Breast epithelium (tissue), 4 donors: ENCODE measurements around the gene MFAP3L. TPM values are rescaled to one million over a fixed set of nuclear protein-coding genes. Genes with fewer than 3 reads are reported as not detected.
A peak's percentile ranks its signal among the peaks of the same experiment; 100 is the strongest.

Source experiments
- DNase-seq, 2 donors: peaks; one replicate each; pipeline ENCODE4 v3.0.0-alpha.2; 2019; ENCODE audit warnings: low spot score in 2 of 2
- H3K27ac ChIP-seq, 2 donors: fragments of 200-600 bp; sonication (generic) in 1 of 2; one replicate each; pipeline ENCODE4 v1.5.1; 2016 to 2019; ENCODE audit warnings: mild to moderate bottlenecking in 1 of 2
- H3K27me3 ChIP-seq, 2 donors: fragments of 200-600 bp; sonication (generic) in 1 of 2; one replicate each; pipeline versions ENCODE4 v1.5.1 to v1.6.0; 2017 to 2019; ENCODE audit warnings: control low read depth in 1 of 2, mild to moderate bottlenecking in 1 of 2
- H3K36me3 ChIP-seq: fragments of 200-600 bp; one replicate; pipeline ENCODE4 v1.5.1; 2019
- H3K4me1 ChIP-seq, 2 donors: fragments of 200-600 bp; sonication (generic); one replicate each; pipeline ENCODE4 v1.5.1; 2016 to 2019; ENCODE audit warnings: control low read depth in 1 of 2
- H3K4me3 ChIP-seq, 3 donors: fragments of 200-600 bp; sonication (generic); 1 replicate in 2 of 3; 2 replicates in 1 of 3; pipeline ENCODE4 v1.5.1; 2016 to 2019; ENCODE audit warnings: mild to moderate bottlenecking in 3 of 3, moderate library complexity in 2 of 3
- H3K9me3 ChIP-seq, 2 donors: fragments of 200-600 bp; sonication (generic) in 1 of 2; one replicate each; pipeline ENCODE4 v1.5.1; 2016 to 2019; ENCODE audit warnings: control low read depth in 1 of 2
- CTCF ChIP-seq, 3 donors: fragments of 450-650 bp; IDR thresholded peaks; one replicate each; pipeline ENCODE4 v1.5.1; 2016 to 2017; ENCODE audit warnings: antibody characterized with exemption in 3 of 3, mild to moderate bottlenecking in 3 of 3, moderate library complexity in 3 of 3
- POLR2A ChIP-seq: fragments of 450-650 bp; IDR thresholded peaks from one replicate; pipeline ENCODE4 v1.6.1; 2016; ENCODE audit warnings: antibody characterized with exemption, mild to moderate bottlenecking, moderate library complexity
- POLR2AphosphoS5 ChIP-seq, 3 donors: sonication (generic); formaldehyde crosslinking; IDR thresholded peaks; one replicate each; pipeline ENCODE4 v1.6.1; 2017; ENCODE audit warnings: antibody characterized with exemption in 3 of 3
- intact Hi-C: fragments of 100-400 bp; cut with DNase I; formaldehyde crosslinking; loops from one replicate; pipeline ENCODE4 v1.15.1; 2023; ENCODE audit warnings: low total_unique reads
- total RNA-seq, 3 donors: library from RNA; depleted of rRNA; stranded (reverse); fragments of >200 nt; gene quantifications; one replicate each; pipeline ENCODE4 v1.1.0, GENCODE V29; 2016

The MFAP3L gene
- total RNA-seq, result 10 to 100 TPM in 2 of 3 donors, 1 to 10 TPM in 1; 5.1 to 87.4 (median 19.3) TPM

- H3K4me3 ChIP-seq, result peak within 1 kb of the TSS; percentile 90 to 99 (median 92)
- H3K9me3 ChIP-seq, result no peaks in the 10 kb centered on the region
- TF ChIP-seq CTCF (IDR thresholded peaks at IDR 0.05) (no peak), POLR2AphosphoS5 (IDR thresholded peaks at IDR 0.05) (peak in 2 of 3 donors; percentile 22 to 37)
- peak; percentile 81 to 83 for DNase-seq
- intact Hi-C loops, result no loop called here
- no peaks in the 10 kb centered on the region for H3K36me3 ChIP-seq
- no peaks in the 10 kb centered on the region for H3K27me3 ChIP-seq
- peaks cover 0 to 5% of the 10 kb centered on the region in 2 donors for H3K4me1 ChIP-seq
- H3K27ac ChIP-seq, result peak within 1 kb of the TSS; percentile 90 to 94
Measured at GRCh38 chr4:170026253-170027021, at the start of gene MFAP3L. TSS of gene MFAP3L (minus strand) at chr4:170026395. CDS start at chr4:170005877, 20,518 bp downstream.

GRCh38 chr4:170071196-170071595 is 45.0 kb upstream of the MFAP3L start:
- TF ChIP-seq POLR2AphosphoS5 (IDR thresholded peaks at IDR 0.05), result no peak
- TF ChIP-seq POLR2A, result no peak
- no peak for TF ChIP-seq CTCF (IDR thresholded peaks at IDR 0.05)
- intact Hi-C loops, result no loop called here
- Histone ChIP-seq H3K4me1 (no peaks in the 10 kb centered on the region), H3K27me3 (no peaks in the 10 kb centered on the region), H3K9me3 (no peaks in the 10 kb centered on the region), H3K36me3 (peaks cover 4% of the 10 kb centered on the region), H3K4me3 (no peak overlapping the region), H3K27ac (no peak overlapping the region)
- DNase-seq, result no peak

GRCh38 chr4:170068438-170069128 is 42.4 kb upstream of the MFAP3L start:
- Histone ChIP-seq H3K36me3 (no peaks in the 10 kb centered on the region), H3K4me3 (no peak overlapping the region), H3K27me3 (no peaks in the 10 kb centered on the region), H3K27ac (no peak overlapping the region), H3K4me1 (no peaks in the 10 kb centered on the region), H3K9me3 (no peaks in the 10 kb centered on the region)
- no peak for TF ChIP-seq CTCF (IDR thresholded peaks at IDR 0.05)
- TF ChIP-seq POLR2A, result no peak
- no peak for TF ChIP-seq POLR2AphosphoS5 (IDR thresholded peaks at IDR 0.05)
- DNase-seq, result no peak
- intact Hi-C loops, result no loop called here

GRCh38 chr4:170059421-170059820 is 33.2 kb upstream of the MFAP3L start:
- intact Hi-C loops, result no loop called here
- H3K27ac ChIP-seq, result no peak overlapping the region
- H3K27me3 ChIP-seq, result no peaks in the 10 kb centered on the region
- no peaks in the 10 kb centered on the region for H3K9me3 ChIP-seq
- no peaks in the 10 kb centered on the region for H3K36me3 ChIP-seq
- H3K4me1 ChIP-seq, result no peaks in the 10 kb centered on the region
- no peak for DNase-seq
- no peak overlapping the region for H3K4me3 ChIP-seq
- TF ChIP-seq POLR2A (no peak), POLR2AphosphoS5 (IDR thresholded peaks at IDR 0.05) (no peak), CTCF (IDR thresholded peaks at IDR 0.05) (no peak)

- TF ChIP-seq CTCF (IDR thresholded peaks at IDR 0.05) (no peak), POLR2A (no peak), POLR2AphosphoS5 (IDR thresholded peaks at IDR 0.05) (no peak)
- intact Hi-C loops, result no loop called here
- Histone ChIP-seq H3K4me3 (no peak overlapping the region), H3K36me3 (no peaks in the 10 kb centered on the region), H3K27ac (no peak overlapping the region), H3K27me3 (no peaks in the 10 kb centered on the region), H3K4me1 (no peaks in the 10 kb centered on the region), H3K9me3 (no peaks in the 10 kb centered on the region)
- DNase-seq, result no peak
Measured at GRCh38 chr4:170058826-170059225, 32.6 kb upstream of the MFAP3L start.
